Stomach (tissue), 19 donors: ENCODE results near the gene SLC25A34. TPM values are rescaled to one million over a fixed set of nuclear protein-coding genes. Genes with fewer than 3 reads are reported as not detected.

Experiments used
- DNase-seq, 2 donors: peaks; one replicate each; pipeline versions ENCODE4 v3.0.0 to v3.0.0-alpha.2; 2013 to 2019
- H3K27ac ChIP-seq, 5 donors: fragments of 200-600 bp in 4 of 5; sonication (generic) in 4 of 5; one replicate each; pipeline ENCODE4 v1.5.1; 2013 to 2019; ENCODE audit warnings: mild to moderate bottlenecking in 1 of 5, moderate library complexity in 1 of 5
- H3K27me3 ChIP-seq, 3 donors: fragments of 200-600 bp; sonication (generic); one replicate each; pipeline ENCODE4 v1.5.1; 2017 to 2019; ENCODE audit warnings: mixed run types in 1 of 3
- H3K36me3 ChIP-seq, 4 donors: fragments of 200-600 bp; sonication (generic); 1 replicate in 3 of 4; 2 replicates in 1 of 4; pipeline ENCODE4 v1.5.1; 2016 to 2019
- H3K4me1 ChIP-seq, 4 donors: fragments of 200-600 bp; sonication (generic); one replicate each; pipeline ENCODE4 v1.5.1; 2016 to 2019
- H3K4me3 ChIP-seq, 4 donors: fragments of 200-600 bp; sonication (generic) in 3 of 4; one replicate each; pipeline ENCODE4 v1.5.1; 2016 to 2019; ENCODE audit warnings: mild to moderate bottlenecking in 1 of 4
- H3K9me3 ChIP-seq, 4 donors: fragments of 200-600 bp; sonication (generic); one replicate each; pipeline ENCODE4 v1.5.1; 2016 to 2019
- EP300 ChIP-seq: sonication (generic); formaldehyde crosslinking; IDR thresholded peaks from one replicate; pipeline ENCODE4 v1.6.1; 2017; ENCODE audit warnings: antibody characterized with exemption
- POLR2A ChIP-seq, 4 donors: fragments of 450-650 bp; IDR thresholded peaks; one replicate each; pipeline ENCODE4 v1.6.1; 2016; ENCODE audit warnings: antibody characterized with exemption in 4 of 4, control low read depth in 2 of 4, mild to moderate bottlenecking in 1 of 4, moderate library complexity in 1 of 4
- POLR2AphosphoS5 ChIP-seq, 3 donors: sonication (generic); formaldehyde crosslinking; IDR thresholded peaks; one replicate each; pipeline ENCODE4 v1.6.1; 2016; ENCODE audit warnings: antibody characterized with exemption in 3 of 3
- WGBS, 5 donors: extraction: QIAGEN DNeasy Blood & Tissue Kit in 3 of 5; methylation state at CpG; one replicate each; pipeline versions ENCODE4 v1.1.5 to v1.1.7; 2013 to 2018; 5-methylcytosine and 5-hydroxymethylcytosine counted together
- intact Hi-C: fragments of 100-400 bp; cut with DNase I; formaldehyde crosslinking; loops from one replicate; pipeline ENCODE4 v1.15.1; 2023; ENCODE audit warnings: low total_unique reads
- long read RNA-seq, 10 donors: transcript quantifications; one replicate each; lab custom pipeline, GENCODE V29; 2026
- polyA plus RNA-seq, 3 donors: library from polyadenylated mRNA; stranded (reverse); fragments of 200-250 nt; gene quantifications; one replicate each; pipeline ENCODE4 v1.2.3, GENCODE V29; 2013
- total RNA-seq, 5 donors: library from RNA; depleted of rRNA; stranded (reverse); fragments of >200 nt; gene quantifications; one replicate each; pipeline versions ENCODE4 v1.1.0 to v1.2.3, GENCODE V29; 2014 to 2016
- TF ChIP-seq, protein P1 (sequence below), 7 experiments: fragments of 450-650 bp in 4 of 7; fragments of 200-600 bp in 3 of 7; sonication (generic) in 3 of 7; IDR thresholded peaks; one replicate each; pipeline ENCODE4 v1.5.1; 2016 to 2019; ENCODE audit warnings: antibody characterized with exemption in 7 of 7, control low read depth in 2 of 7, mild to moderate bottlenecking in 1 of 7
- donor health status: healthy with polysubstance abuse.
- donor health status: Bipolar disorder and iron deficiency.
- donor health status: healthy.

SLC25A34 gene
- 10 to 100 TPM in 2 of 5 donors, 1 to 10 TPM in 2, not detected in 1; 1.8 to 16.9 (median 7.5) TPM for total RNA-seq
- polyA plus RNA-seq, result 1 to 10 TPM in 2 of 3 donors, under 1 TPM in 1; 0.75 to 4.1 (median 1.9) TPM
- long read RNA-seq, donor 1, result 0 reads
- long read RNA-seq, donor 2, result 0 reads
- long read RNA-seq, donor 3, result 0 reads
- long read RNA-seq, donor 4, result 0 reads
- long read RNA-seq, donor 5, result 0 reads
- long read RNA-seq, donor 6, result 0 reads
- long read RNA-seq, donor 7, result 0 reads
- long read RNA-seq, donor 8, result 0 reads
- long read RNA-seq, donor 9, result 0 reads
- long read RNA-seq, donor 10, result 0 reads

GRCh38 chr1:15736038-15736891, at the start of gene SLC25A34:
Gene SLC25A34, plus strand, starts transcription at chr1:15736258. Its CDS starts 228 bp downstream, at chr1:15736486.
- intact Hi-C loops, result no loop called here
- Histone ChIP-seq H3K9me3 (no peaks in the 10 kb centered on the region), H3K27me3 (no peaks in the 10 kb centered on the region), H3K4me3 (peak within 1 kb of the TSS in 2 of 4 donors; percentile 2 to 23), H3K36me3 (peaks cover 39 to 48% (median 45%) of the 10 kb centered on the region in 4 donors), H3K4me1 (peaks cover 30 to 45% (median 41%) of the 10 kb centered on the region in 4 donors), H3K27ac (peak within 1 kb of the TSS; percentile 67 to 93 (median 80))
- TF ChIP-seq POLR2A (IDR thresholded peaks at IDR 0.05), result peak in 1 of 4 donors; percentile 28
- no peak for TF ChIP-seq EP300
- TF ChIP-seq POLR2AphosphoS5 (IDR thresholded peaks at IDR 0.05), result peak; percentile 58 to 85 (median 81)
- TF ChIP-seq, protein P1, sequence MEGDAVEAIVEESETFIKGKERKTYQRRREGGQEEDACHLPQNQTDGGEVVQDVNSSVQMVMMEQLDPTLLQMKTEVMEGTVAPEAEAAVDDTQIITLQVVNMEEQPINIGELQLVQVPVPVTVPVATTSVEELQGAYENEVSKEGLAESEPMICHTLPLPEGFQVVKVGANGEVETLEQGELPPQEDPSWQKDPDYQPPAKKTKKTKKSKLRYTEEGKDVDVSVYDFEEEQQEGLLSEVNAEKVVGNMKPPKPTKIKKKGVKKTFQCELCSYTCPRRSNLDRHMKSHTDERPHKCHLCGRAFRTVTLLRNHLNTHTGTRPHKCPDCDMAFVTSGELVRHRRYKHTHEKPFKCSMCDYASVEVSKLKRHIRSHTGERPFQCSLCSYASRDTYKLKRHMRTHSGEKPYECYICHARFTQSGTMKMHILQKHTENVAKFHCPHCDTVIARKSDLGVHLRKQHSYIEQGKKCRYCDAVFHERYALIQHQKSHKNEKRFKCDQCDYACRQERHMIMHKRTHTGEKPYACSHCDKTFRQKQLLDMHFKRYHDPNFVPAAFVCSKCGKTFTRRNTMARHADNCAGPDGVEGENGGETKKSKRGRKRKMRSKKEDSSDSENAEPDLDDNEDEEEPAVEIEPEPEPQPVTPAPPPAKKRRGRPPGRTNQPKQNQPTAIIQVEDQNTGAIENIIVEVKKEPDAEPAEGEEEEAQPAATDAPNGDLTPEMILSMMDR (IDR thresholded peaks at IDR 0.05), result no peak
- peak; percentile 94 to 95 for DNase-seq
- 37 to 80% (median 45%) methylated on average over 7 to 35 of the region's 35 CpGs for WGBS, 5 donors

- no peaks in the 10 kb centered on the region for H3K9me3 ChIP-seq
- DNase-seq, result no peak
- no peak overlapping the region for H3K27ac ChIP-seq
- H3K4me3 ChIP-seq, result no peak overlapping the region
- WGBS, 5 donors, result 70 to 88% (median 79%) methylated on average over 2 of the region's 2 CpGs
- H3K27me3 ChIP-seq, result no peaks in the 10 kb centered on the region
- intact Hi-C loops, result no loop called here
- peaks cover 21 to 72% (median 54%) of the 10 kb centered on the region in 4 donors for H3K4me1 ChIP-seq
- TF ChIP-seq EP300 (no peak), POLR2A (IDR thresholded peaks at IDR 0.05) (no peak), POLR2AphosphoS5 (IDR thresholded peaks at IDR 0.05) (no peak)
- TF ChIP-seq, protein P1 (IDR thresholded peaks at IDR 0.05), result no peak
- H3K36me3 ChIP-seq, result peaks cover 0 to 8% (median 0%) of the 10 kb centered on the region in 4 donors
Measured at GRCh38 chr1:15687446-15687845, 48.6 kb upstream of the SLC25A34 start.

GRCh38 chr1:15690317-15690716, 45.7 kb upstream of the SLC25A34 start:
- no peak for DNase-seq
- TF ChIP-seq POLR2A (IDR thresholded peaks at IDR 0.05), result no peak
- TF ChIP-seq, protein P1 (IDR thresholded peaks at IDR 0.05), result no peak
- no peak for TF ChIP-seq EP300
- no peak for TF ChIP-seq POLR2AphosphoS5 (IDR thresholded peaks at IDR 0.05)
- no peak overlapping the region for H3K27ac ChIP-seq

GRCh38 chr1:15691434-15692032, 44.5 kb upstream of the SLC25A34 start:
- Histone ChIP-seq H3K27ac (peak overlapping the region in 3 of 5 donors; percentile 2 to 14 (median 12)), H3K4me3 (no peak overlapping the region), H3K9me3 (no peaks in the 10 kb centered on the region), H3K4me1 (peaks cover 9 to 57% (median 41%) of the 10 kb centered on the region in 4 donors), H3K27me3 (no peaks in the 10 kb centered on the region), H3K36me3 (peaks cover 0 to 15% (median 5%) of the 10 kb centered on the region in 4 donors)
- intact Hi-C loops, result no loop called here
- TF ChIP-seq, protein P1 (IDR thresholded peaks at IDR 0.05), result no peak
- TF ChIP-seq EP300 (no peak), POLR2A (IDR thresholded peaks at IDR 0.05) (no peak), POLR2AphosphoS5 (IDR thresholded peaks at IDR 0.05) (no peak)
- no peak for DNase-seq
- WGBS, 5 donors, result 59 to 80% (median 69%) methylated on average over 11 of the region's 11 CpGs

More at GRCh38 chr1:15690317-15690716, 45.7 kb upstream of the SLC25A34 start:
- Histone ChIP-seq H3K27me3 (no peaks in the 10 kb centered on the region), H3K9me3 (no peaks in the 10 kb centered on the region), H3K4me1 (peaks cover 17 to 63% (median 49%) of the 10 kb centered on the region in 4 donors), H3K4me3 (no peak overlapping the region), H3K36me3 (peaks cover 0 to 8% (median 0%) of the 10 kb centered on the region in 4 donors)
- 94 to 98% (median 97%) methylated on average over 6 of the region's 6 CpGs for WGBS, 5 donors
- intact Hi-C loops, result no loop called here
